ENCODE measurements around the gene SH3BGRL2.

The SH3BGRL2 gene

GRCh38 chr6:79686707-79687309 lies 55.7 kb downstream of the SH3BGRL2 start:
- Histone ChIP-seq H3K4me1 (ENCODE audit: insufficient read depth, poor library complexity, severe bottlenecking) (no peaks in the 10 kb centered on the region), H3K27me3 (ENCODE audit: insufficient read depth, poor library complexity, severe bottlenecking) (no peaks in the 10 kb centered on the region), H3K27ac (ENCODE audit: poor library complexity, severe bottlenecking) (no peak overlapping the region), H3K9me3 (ENCODE audit: severe bottlenecking) (no peaks in the 10 kb centered on the region), H3K36me3 (ENCODE audit: low read depth) (no peaks in the 10 kb centered on the region), H3K4me3 (ENCODE audit: severe bottlenecking) (no peak overlapping the region)
- DNase-seq (ENCODE audit: low spot score), result no peak
- TF ChIP-seq, protein P1, sequence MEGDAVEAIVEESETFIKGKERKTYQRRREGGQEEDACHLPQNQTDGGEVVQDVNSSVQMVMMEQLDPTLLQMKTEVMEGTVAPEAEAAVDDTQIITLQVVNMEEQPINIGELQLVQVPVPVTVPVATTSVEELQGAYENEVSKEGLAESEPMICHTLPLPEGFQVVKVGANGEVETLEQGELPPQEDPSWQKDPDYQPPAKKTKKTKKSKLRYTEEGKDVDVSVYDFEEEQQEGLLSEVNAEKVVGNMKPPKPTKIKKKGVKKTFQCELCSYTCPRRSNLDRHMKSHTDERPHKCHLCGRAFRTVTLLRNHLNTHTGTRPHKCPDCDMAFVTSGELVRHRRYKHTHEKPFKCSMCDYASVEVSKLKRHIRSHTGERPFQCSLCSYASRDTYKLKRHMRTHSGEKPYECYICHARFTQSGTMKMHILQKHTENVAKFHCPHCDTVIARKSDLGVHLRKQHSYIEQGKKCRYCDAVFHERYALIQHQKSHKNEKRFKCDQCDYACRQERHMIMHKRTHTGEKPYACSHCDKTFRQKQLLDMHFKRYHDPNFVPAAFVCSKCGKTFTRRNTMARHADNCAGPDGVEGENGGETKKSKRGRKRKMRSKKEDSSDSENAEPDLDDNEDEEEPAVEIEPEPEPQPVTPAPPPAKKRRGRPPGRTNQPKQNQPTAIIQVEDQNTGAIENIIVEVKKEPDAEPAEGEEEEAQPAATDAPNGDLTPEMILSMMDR (IDR thresholded peaks at IDR 0.05; ENCODE audit: poor library complexity, severe bottlenecking), result no peak
- no peak for ATAC-seq (ENCODE audit: low read depth)

GRCh38 chr6:79687759-79688158 lies 56.6 kb downstream of the SH3BGRL2 start:
- no peaks in the 10 kb centered on the region for H3K36me3 ChIP-seq (ENCODE audit: low read depth)
- no peak overlapping the region for H3K27ac ChIP-seq (ENCODE audit: poor library complexity, severe bottlenecking)
- ATAC-seq (ENCODE audit: low read depth) (no peak), DNase-seq (ENCODE audit: low spot score) (no peak)
- TF ChIP-seq, protein P1 (IDR thresholded peaks at IDR 0.05; ENCODE audit: poor library complexity, severe bottlenecking), result no peak
- H3K9me3 ChIP-seq (ENCODE audit: severe bottlenecking), result no peaks in the 10 kb centered on the region
- H3K4me1 ChIP-seq (ENCODE audit: insufficient read depth, poor library complexity, severe bottlenecking), result no peaks in the 10 kb centered on the region
- H3K27me3 ChIP-seq (ENCODE audit: insufficient read depth, poor library complexity, severe bottlenecking), result no peaks in the 10 kb centered on the region
- H3K4me3 ChIP-seq (ENCODE audit: severe bottlenecking), result no peak overlapping the region

- no peak for DNase-seq (ENCODE audit: low spot score)
- no peaks in the 10 kb centered on the region for H3K9me3 ChIP-seq (ENCODE audit: severe bottlenecking)
- H3K4me1 ChIP-seq (ENCODE audit: insufficient read depth, poor library complexity, severe bottlenecking), result no peaks in the 10 kb centered on the region
- H3K27me3 ChIP-seq (ENCODE audit: insufficient read depth, poor library complexity, severe bottlenecking), result no peaks in the 10 kb centered on the region
- H3K4me3 ChIP-seq (ENCODE audit: severe bottlenecking), result no peak overlapping the region
- TF ChIP-seq, protein P1 (IDR thresholded peaks at IDR 0.05; ENCODE audit: poor library complexity, severe bottlenecking), result no peak
- ATAC-seq (ENCODE audit: low read depth), result no peak
- H3K27ac ChIP-seq (ENCODE audit: poor library complexity, severe bottlenecking), result no peak overlapping the region
- no peaks in the 10 kb centered on the region for H3K36me3 ChIP-seq (ENCODE audit: low read depth)
Observed at GRCh38 chr6:79694156-79694555, 63.0 kb downstream of the SH3BGRL2 start.

- H3K27ac ChIP-seq (ENCODE audit: poor library complexity, severe bottlenecking), result no peak overlapping the region
- no peak for ATAC-seq (ENCODE audit: low read depth)
- DNase-seq (ENCODE audit: low spot score), result no peak
- TF ChIP-seq, protein P1 (IDR thresholded peaks at IDR 0.05; ENCODE audit: poor library complexity, severe bottlenecking), result no peak
- H3K4me1 ChIP-seq (ENCODE audit: insufficient read depth, poor library complexity, severe bottlenecking), result no peaks in the 10 kb centered on the region
- no peaks in the 10 kb centered on the region for H3K36me3 ChIP-seq (ENCODE audit: low read depth)
- no peak overlapping the region for H3K4me3 ChIP-seq (ENCODE audit: severe bottlenecking)
- H3K27me3 ChIP-seq (ENCODE audit: insufficient read depth, poor library complexity, severe bottlenecking), result no peaks in the 10 kb centered on the region
- H3K9me3 ChIP-seq (ENCODE audit: severe bottlenecking), result no peaks in the 10 kb centered on the region
Observed at GRCh38 chr6:79694623-79695343, 63.7 kb downstream of the SH3BGRL2 start.

DNA sequence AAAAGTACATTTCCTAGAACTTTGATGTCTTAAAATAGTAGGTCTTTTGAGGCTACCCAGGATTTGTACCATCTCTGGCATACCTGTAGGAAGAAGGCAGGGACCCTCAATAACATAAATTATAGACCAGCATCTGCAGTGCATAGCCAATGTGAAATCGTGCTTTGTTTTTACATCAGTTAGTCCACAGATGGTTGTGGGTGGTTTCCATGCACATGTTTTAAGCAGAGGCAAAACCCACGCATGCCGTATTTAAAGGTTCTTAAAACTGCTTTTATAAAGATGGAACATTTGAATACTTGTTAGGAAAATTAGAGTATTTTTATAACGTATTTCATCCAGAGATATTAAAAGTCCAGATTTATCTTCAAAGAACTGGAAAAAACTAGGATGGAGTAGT lies 66.3 kb downstream of the SH3BGRL2 start:
- Histone ChIP-seq H3K4me3 (ENCODE audit: severe bottlenecking) (no peak overlapping the region), H3K9me3 (ENCODE audit: severe bottlenecking) (no peaks in the 10 kb centered on the region), H3K36me3 (ENCODE audit: low read depth) (no peaks in the 10 kb centered on the region), H3K27ac (ENCODE audit: poor library complexity, severe bottlenecking) (no peak overlapping the region), H3K27me3 (ENCODE audit: insufficient read depth, poor library complexity, severe bottlenecking) (no peaks in the 10 kb centered on the region), H3K4me1 (ENCODE audit: insufficient read depth, poor library complexity, severe bottlenecking) (no peaks in the 10 kb centered on the region)
- DNase-seq (ENCODE audit: low spot score) (no peak), ATAC-seq (ENCODE audit: low read depth) (no peak)
- TF ChIP-seq, protein P1 (IDR thresholded peaks at IDR 0.05; ENCODE audit: poor library complexity, severe bottlenecking), result no peak

Data from RWPE2 (cell line).